ENCODE data around the gene GRK3. TPM values are rescaled to one million over a fixed set of nuclear protein-coding genes. Genes with fewer than 3 reads are reported as not detected.

GRK3 gene
- total and polyA plus RNA-seq, 2 donors (not counting 3 experiments of a cell fraction or from before 2014, with no cell fraction given), result 0.68 to 4.4 TPM

DNA sequence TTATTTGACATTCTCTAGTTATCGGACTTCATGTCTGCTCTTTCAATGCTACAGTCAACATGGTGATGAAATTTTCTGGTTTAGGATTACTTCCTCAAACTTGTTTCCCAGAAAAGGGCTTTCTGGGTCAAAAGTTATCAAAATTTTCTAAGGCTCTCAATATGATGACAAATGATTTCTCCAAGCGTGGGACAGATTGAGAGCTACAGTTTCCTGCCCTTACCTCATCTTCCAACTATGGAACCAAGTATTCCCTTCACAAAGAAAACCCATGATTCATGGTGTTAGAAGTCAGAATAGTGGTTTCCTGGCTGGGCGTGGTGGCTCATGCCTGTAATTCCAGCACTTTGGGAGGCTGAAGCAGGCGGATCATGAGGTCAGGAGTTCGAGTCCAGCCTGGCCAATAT lies 195.4 kb downstream of the GRK3 start:
- peak overlapping the region; percentile 47 for H3K4me2 ChIP-seq (ENCODE audit: insufficient read depth, low read length)
- CTCF ChIA-PET, result interaction anchor here (0.6 to 1.8 kb wide), 4 partner anchors 9 to 369 kb away, joined by 3 to 8 read pairs (median 4); no protein-coding TSS in a partner anchor
- intact Hi-C loops (cut with micrococcal nuclease) (loop anchor here (1.0 to 5.0 kb wide), 2 partner anchors 13 to 58 kb away; no protein-coding TSS in a partner anchor), dilution Hi-C loops (cut with MboI; ENCODE audit: extremely low pct_ligation_motif_present, low sequenced_read_pairs) (no loop called here)
- DNase-seq (ENCODE audit: low read depth, low spot score) (peak; percentile 97), FAIRE-seq (peak; percentile 90)
- no peak overlapping the region for H3K4me3 ChIP-seq (replicated peaks in 1 of 3; ENCODE audit: insufficient read depth in 1 of 3, low read depth in 1 of 3, low read length in 3 of 3)
- peak overlapping the region; percentile 77 for H3K27ac ChIP-seq (ENCODE audit: insufficient read depth, low read depth, low read length)
- POLR2A ChIA-PET, result interaction anchor here (0.6 kb wide), 1 partner anchor 1036 kb away, joined by 4 read pairs; no protein-coding TSS in a partner anchor
- no peaks in the 10 kb centered on the region for H3K79me2 ChIP-seq (ENCODE audit: control insufficient read depth, insufficient read depth, low read length)
- H3K27me3 ChIP-seq (ENCODE audit: control insufficient read depth in 2 of 2, insufficient read depth in 2 of 2, low read length in 2 of 2), result no peaks in the 10 kb centered on the region
- peaks cover 19% of the 10 kb centered on the region for H3K4me1 ChIP-seq (ENCODE audit: control insufficient read depth, extremely low read depth, insufficient read depth, low read length)
- no peaks in the 10 kb centered on the region for H3K9me3 ChIP-seq (replicated peaks; ENCODE audit: control insufficient read depth, insufficient read depth, low read length)
- no peak overlapping the region for H2AFZ ChIP-seq (ENCODE audit: low read depth, low read length)
- no peak overlapping the region for H3K9ac ChIP-seq (replicated peaks; ENCODE audit: extremely low read depth, insufficient read depth, low read length)
- no peaks in the 10 kb centered on the region for H3K36me3 ChIP-seq (ENCODE audit: control insufficient read depth in 2 of 2, extremely low read depth in 1 of 2, insufficient read depth in 2 of 2, low read length in 2 of 2)
- H4K20me1 ChIP-seq (replicated peaks; ENCODE audit: control insufficient read depth, extremely low read depth, insufficient read depth, low read length), result no peaks in the 10 kb centered on the region
- H3K9me1 ChIP-seq (replicated peaks; ENCODE audit: control insufficient read depth, extremely low read depth, insufficient read depth, low read length), result no peaks in the 10 kb centered on the region
- BruUV-seq (replicated peaks), result no TSS peak
- TF ChIP-seq, protein P1, sequence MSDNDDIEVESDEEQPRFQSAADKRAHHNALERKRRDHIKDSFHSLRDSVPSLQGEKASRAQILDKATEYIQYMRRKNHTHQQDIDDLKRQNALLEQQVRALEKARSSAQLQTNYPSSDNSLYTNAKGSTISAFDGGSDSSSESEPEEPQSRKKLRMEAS (IDR thresholded peaks at IDR 0.05; ENCODE audit: insufficient read depth, insufficient read length), result no peak
- TF ChIP-seq, protein P2, sequence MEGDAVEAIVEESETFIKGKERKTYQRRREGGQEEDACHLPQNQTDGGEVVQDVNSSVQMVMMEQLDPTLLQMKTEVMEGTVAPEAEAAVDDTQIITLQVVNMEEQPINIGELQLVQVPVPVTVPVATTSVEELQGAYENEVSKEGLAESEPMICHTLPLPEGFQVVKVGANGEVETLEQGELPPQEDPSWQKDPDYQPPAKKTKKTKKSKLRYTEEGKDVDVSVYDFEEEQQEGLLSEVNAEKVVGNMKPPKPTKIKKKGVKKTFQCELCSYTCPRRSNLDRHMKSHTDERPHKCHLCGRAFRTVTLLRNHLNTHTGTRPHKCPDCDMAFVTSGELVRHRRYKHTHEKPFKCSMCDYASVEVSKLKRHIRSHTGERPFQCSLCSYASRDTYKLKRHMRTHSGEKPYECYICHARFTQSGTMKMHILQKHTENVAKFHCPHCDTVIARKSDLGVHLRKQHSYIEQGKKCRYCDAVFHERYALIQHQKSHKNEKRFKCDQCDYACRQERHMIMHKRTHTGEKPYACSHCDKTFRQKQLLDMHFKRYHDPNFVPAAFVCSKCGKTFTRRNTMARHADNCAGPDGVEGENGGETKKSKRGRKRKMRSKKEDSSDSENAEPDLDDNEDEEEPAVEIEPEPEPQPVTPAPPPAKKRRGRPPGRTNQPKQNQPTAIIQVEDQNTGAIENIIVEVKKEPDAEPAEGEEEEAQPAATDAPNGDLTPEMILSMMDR (IDR thresholded peaks at IDR 0.05; ENCODE audit: extremely low read depth in 1 of 2, insufficient read depth in 1 of 2, low read depth in 1 of 2, low read length in 2 of 2), result no peak
- TF ChIP-seq JUN (IDR thresholded peaks at IDR 0.05; ENCODE audit: borderline replicate concordance, insufficient read depth, insufficient read length, low read depth) (peak; percentile 98), POLR2AphosphoS5 (IDR thresholded peaks at IDR 0.05; ENCODE audit: insufficient read depth, low read depth, low read length) (peak; percentile 19), GATA2 (IDR thresholded peaks at IDR 0.05; ENCODE audit: insufficient read depth, insufficient read length, low read depth, low read length) (peak; percentile 73), FOS (IDR thresholded peaks at IDR 0.05; ENCODE audit: borderline replicate concordance, insufficient read depth, low read length) (peak; percentile 69)
